HG03521 (cell line): Measurements from ENCODE around the gene TMEM132D.
"Not testable (repeated sequence)": the region's sequence is repeated elsewhere in the genome, so short reads cannot be mapped to it uniquely, and the experiment has no call there.

Experiments used
- ATAC-seq: cut with Tn5 transposase; IDR thresholded peaks from one replicate; pipeline ENCODE4 v1.9.1; 2021; ENCODE audit warnings: mild to moderate bottlenecking, moderate library complexity; ENCODE audit not compliant: unreplicated experiment

TMEM132D gene

DNA sequence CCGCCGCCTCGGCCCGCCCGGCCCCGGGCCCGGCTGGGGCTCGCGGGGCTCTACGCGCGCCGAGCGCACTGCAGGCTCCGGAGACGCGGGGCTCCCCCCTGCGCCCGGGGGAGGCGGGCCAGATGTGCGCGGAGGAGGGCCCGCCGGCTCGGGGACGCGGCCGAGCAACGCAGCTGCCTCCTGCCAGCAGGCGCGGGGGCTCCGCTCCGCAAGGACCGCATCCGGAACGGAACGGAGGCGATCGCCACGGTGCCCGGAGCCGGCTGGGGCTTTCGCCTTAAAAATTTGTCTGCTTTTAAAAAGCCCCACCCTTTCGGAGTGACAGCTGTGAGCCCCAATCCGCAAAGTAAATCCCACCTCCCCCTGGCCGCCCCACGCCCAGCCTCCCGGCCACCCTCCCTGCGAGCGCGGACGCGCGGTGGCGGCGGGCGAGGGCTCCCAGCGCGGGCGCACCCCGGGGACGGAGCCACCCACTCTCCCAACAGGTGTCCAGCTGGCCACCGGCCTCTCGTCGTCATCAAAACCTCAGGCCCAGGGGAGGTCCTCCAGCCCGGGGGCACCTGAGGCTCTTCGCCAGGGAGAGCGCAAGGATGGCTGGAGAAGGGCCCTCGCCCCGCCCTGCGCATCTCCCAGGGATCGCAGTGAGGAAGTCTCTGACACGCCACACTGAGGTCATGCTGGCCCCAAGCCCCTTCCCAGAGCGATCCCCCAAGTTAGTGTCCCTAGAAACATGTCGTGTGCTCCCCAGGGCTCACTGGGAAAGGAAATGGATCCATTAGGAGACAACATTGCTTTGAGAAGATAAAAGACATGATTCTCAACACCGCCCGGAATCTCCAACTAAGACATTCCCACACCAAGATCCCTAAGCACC lies at the start of gene TMEM132D:
TMEM132D (minus strand) TSS at position 70 of the 874 bp plus-strand sequence.
- no peak for ATAC-seq

DNA sequence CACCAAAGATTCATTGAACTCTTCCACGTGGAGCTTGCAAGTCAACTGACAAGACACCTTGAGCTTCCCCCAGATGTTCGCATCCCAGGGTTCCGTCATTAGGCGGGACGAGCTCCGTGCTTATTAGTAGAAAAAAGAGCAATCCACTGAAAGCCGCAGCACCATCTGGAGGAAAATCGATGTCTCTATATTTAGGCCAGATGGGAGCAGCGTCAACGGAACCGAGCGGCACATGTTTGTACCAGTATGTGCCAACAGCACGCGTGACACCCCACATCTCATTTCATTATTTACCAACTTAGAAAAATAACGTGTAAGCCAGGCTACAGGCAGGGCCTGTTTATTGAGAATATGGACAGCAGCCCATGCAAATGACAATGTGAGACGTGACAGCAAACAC lies 45.8 kb upstream of the TMEM132D start:
- no peak for ATAC-seq

GRCh38 chr12:129941618-129942017 lies 37.8 kb upstream of the TMEM132D start:
- ATAC-seq, result no peak

DNA sequence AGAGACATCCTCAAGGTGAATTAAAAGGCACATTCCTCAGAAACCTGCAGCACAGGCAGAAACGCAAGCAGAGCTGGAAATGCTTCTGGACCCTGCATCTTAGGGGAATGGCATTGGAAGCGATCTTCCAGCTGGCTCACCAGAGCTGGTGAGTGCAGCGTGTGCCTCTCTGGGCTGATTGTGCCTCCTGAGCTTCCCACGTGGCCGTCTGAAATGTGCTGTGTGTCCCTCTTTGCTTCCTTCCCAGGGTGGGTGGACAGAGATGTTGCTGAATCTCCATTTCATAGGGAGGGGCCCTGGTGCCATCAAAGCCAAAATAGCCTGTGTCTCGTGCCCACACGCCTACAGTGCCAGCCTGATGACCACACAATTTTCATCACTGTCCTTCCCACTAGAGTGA lies 34.3 kb upstream of the TMEM132D start:
- ATAC-seq, result no peak

GRCh38 chr12:129937426-129937825 lies 33.6 kb upstream of the TMEM132D start:
- ATAC-seq, result no peak

DNA sequence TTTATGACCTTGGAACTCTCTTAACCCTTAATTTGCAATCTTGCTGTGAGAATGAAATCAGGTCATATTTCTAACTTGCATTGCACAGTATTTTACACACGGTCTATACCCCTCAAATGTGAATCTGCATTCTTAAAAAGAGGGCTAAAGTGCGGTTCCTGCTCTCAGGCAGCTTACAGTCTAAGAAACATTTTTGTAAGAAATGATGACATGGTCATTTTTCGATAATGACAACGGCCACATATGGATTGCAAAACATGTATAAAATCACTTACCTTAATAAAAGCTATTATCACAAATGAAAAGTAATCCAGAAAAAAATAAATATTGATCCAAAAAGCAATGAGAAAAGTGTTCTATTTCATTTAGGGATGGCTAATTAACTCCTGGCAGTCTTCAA lies 24.8 kb upstream of the TMEM132D start:
- no peak for ATAC-seq

- no peak for ATAC-seq
Observed at GRCh38 chr12:129927316-129927900, 23.6 kb upstream of the TMEM132D start.

- no peak for ATAC-seq
Observed at GRCh38 chr12:129911428-129912049, 7.7 kb upstream of the TMEM132D start.

DNA sequence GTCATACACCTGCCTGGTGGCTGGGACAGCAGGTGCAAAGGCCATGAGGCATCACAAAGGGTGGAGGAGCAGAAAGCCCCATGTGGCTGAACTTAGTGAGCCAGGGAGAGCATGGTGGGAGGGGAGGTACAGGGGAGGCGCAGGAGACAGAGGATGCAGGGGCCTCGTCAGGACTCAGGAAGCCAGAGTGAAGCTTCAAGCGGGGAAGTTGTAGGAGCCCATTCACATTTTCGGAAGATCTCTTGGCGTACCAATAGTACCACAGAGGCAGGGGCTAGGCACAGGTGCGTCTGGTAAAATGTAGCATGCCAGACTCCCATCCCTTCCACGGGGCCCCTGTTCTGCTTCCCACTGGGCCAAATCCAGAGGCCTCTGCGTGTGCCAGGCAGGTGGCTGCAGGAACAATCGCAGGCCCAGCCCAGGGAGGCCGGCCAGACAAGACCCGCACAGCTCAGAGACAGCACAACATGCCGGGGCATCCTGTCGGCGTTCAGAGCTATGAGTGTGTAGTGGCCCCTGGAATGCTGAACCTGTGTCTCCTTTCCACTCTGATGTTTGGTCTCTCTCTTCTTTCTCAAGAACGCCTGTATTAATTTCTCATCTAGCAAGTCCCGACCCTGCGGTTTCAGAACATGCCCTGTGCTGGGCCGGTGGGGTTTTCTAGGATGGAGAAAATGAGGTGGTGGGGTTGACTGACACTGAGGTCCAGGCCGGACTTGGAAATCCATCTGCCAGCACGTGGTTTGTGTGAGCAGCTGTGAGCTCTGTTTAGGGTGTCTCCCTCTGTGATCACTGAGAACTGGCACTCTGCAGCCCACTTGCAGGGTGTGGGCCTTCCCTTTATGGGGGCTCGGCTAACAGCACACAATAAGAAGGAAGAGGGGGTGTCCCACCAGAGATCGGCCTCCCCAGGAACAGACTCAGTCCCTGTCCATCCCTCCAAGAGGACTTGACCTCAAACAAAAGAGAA lies 5.5 kb upstream of the TMEM132D start:
- no peak for ATAC-seq

DNA sequence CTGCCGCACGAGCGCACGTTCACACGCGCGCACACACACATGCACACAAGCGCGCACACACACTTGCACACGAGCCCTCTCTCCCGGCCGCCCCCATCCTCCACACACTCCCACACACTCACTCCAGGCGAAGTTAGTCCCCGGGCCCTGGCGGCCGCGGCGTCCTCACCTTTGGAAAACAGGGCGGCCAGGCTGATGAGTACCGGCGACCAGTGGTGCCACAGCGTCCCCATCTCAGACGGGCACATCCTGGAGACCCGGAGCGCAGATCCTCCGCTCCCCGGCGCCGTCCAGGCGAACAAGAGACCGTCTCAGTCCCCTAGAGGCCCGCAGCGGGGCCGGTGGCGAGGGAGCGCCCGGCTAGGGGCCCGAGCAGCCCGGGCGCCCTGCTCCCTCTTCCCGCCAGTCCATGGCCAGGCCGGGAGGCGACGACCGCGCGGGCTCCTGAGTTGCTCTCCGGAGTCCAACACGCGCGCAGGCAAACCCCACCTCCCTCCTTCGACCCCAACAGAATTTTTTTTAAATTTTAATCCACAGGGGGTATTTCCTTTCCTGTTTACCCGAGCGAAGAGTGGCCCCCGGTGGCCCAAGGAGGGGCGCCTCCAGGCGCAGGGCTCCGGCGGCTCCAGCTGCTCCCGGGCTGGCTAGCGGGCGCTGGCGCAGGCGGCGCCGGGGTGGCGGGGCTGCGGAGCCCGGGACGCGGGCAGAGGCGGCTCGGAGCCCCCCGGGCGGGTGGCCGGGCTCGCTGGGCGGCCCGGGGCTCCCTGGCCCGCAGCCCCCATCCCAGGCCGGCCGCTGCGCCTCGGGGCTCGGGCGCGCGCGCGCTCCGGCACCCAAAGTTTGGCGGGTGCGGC lies 506 bp downstream of the TMEM132D start:
- no peak for ATAC-seq

GRCh38 chr12:129902371-129903091 lies 1.3 kb downstream of the TMEM132D start:
- no peak for ATAC-seq

GRCh38 chr12:129901254-129901653 lies 2.6 kb downstream of the TMEM132D start:
- no peak for ATAC-seq

DNA sequence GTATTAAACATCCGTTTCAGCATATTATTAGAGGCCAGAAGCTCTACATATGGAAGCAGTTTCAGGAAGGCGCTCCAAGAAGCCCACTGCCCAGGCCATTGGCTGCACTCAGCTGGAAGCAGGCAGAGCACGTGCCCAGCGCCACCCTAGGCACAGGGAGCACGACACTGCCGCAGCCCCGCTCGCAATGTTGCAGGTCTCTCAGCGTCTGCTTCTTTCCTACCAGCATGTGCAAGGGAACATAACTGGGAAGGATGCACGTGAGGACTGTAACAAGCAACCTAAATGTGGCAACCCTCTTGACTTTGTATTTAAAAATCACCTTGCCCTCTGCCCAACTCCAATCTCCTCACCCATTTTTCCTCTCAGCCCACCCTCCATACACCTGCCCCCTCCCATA lies 3.5 kb downstream of the TMEM132D start:
- ATAC-seq, result no peak

GRCh38 chr12:129899045-129899444 lies 4.8 kb downstream of the TMEM132D start:
- ATAC-seq, result not testable (repeated sequence)

- ATAC-seq, result no peak
Observed at GRCh38 chr12:129893691-129894090, 10.1 kb downstream of the TMEM132D start.

GRCh38 chr12:129887101-129887500 lies 16.7 kb downstream of the TMEM132D start:
- ATAC-seq, result no peak

DNA sequence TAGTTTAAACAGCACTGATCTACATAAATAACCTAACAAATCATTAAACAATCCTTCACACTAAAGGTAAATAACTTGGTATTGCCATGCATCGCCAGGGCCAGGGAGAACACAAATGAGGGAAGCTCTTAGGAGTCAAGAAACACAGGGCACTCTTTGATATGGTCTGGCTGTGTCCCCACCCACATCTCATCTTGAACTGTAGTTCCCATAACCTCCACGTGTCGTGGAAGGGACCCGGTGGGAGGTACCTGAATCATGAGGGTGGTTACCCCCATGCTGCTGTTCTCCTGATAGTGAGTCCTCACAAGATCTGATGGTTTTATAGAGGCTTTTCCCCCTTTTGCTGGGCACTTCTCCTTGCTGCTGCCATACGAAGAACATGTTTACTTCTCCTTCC lies 17.3 kb downstream of the TMEM132D start:
- ATAC-seq, result no peak

DNA sequence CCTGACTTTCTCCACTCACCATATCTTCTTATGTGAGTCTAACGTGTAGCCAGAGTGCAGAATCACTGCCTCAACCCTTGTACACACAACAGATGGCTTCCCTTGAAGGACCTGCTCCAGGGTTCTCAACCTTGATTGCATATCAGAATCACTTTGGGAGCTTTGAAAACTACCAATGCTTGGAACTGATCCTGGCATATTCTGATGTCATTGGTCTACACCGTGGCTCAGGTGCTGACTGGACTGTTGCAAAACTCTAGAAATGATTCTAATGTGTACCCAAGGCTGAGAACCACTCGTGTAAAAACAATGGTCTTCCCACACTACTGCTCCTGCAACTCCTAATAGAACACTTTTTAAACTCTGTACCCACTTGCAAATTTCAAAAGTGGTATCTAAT lies 18.5 kb downstream of the TMEM132D start:
- ATAC-seq, result no peak

DNA sequence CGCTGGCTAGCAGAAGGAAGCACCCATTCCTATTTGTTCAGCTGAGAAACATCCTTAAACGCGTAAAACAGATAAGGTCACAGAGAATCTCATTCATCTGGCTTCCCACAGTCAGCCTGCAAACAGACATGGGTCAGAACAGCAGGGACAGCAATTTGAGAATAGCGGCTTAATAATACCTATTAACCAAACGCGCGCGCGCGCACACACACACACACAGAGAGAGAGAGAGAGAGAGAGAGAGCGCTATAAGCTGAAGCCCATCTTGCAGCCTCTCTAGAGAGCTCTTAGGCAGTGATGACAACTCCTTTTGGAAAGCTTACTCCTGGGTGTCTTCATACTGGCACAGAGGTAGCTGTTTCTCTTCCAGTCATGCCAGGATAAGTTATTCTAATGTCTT lies 26.4 kb downstream of the TMEM132D start:
- ATAC-seq, result no peak
